Measurements from ENCODE around the gene CMIP.

CMIP gene

DNA sequence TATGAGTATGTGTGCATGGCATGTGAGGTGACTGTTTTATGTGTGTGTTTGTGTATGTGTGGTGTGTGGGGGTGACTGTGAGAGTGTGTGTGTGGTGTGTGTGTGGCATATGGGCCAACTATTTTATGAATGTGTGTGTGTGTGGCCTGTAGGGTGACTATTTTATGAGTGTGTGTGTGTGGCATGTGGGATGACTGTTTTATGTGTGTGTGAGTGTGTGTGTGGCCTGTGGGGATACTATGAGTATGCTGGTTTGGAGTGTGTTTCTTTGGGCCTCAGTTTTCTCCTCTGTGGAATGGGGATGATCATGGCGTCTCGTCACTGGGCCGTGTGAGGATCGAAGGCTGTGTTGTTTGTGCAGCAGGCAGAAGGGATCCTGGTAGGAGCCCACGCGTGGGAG lies 182.4 kb downstream of the CMIP start:
- no peak overlapping the region for H2BK12ac ChIP-seq (ENCODE audit: low read length)
- H3K14ac ChIP-seq (ENCODE audit: low read length) = no peak overlapping the region
- H3K9ac ChIP-seq (ENCODE audit: low read length) = no peak overlapping the region
- H4K12ac ChIP-seq (ENCODE audit: low read depth, low read length) = no peak overlapping the region
- no peak overlapping the region for H2AK5ac ChIP-seq (ENCODE audit: low read length)
- no peak overlapping the region for H4K91ac ChIP-seq (ENCODE audit: low read depth, low read length)
- peaks cover 2% of the 10 kb centered on the region for H3K79me2 ChIP-seq (ENCODE audit: control insufficient read depth, insufficient read depth, low read length, poor library complexity)
- WGBS (ENCODE audit: extremely low coverage, insufficient coverage, insufficient read length) = no CpG with 5 or more reads among the region's 6 CpGs
- H2BK120ac ChIP-seq (ENCODE audit: insufficient read depth, low read length, poor library complexity) = no peak overlapping the region
- H2BK5ac ChIP-seq (ENCODE audit: low read depth, low read length, poor library complexity) = no peak overlapping the region
- no peak overlapping the region for H2AFZ ChIP-seq (ENCODE audit: insufficient read depth, low read length, poor library complexity)
- peaks cover 3% of the 10 kb centered on the region for H3K79me1 ChIP-seq (ENCODE audit: low read length)
- H3K4me1 ChIP-seq (ENCODE audit: control insufficient read depth in 1 of 2, insufficient read depth in 2 of 2, low read length in 2 of 2) = peaks cover 0 to 4% of the 10 kb centered on the region in 2 experiments
- peaks cover 10 to 26% of the 10 kb centered on the region in 2 experiments for H3K36me3 ChIP-seq (ENCODE audit: control insufficient read depth in 1 of 2, insufficient read depth in 2 of 2, low read length in 2 of 2)
- H3K4me2 ChIP-seq (ENCODE audit: low read length) = no peak overlapping the region
- no peak overlapping the region for H3K27ac ChIP-seq (ENCODE audit: low read depth, low read length)
- H3K23ac ChIP-seq (ENCODE audit: low read length) = no peak overlapping the region
- no peak for DNase-seq
- H4K8ac ChIP-seq (ENCODE audit: low read depth, low read length) = no peak overlapping the region
- peak overlapping the region; percentile 48 for H3K18ac ChIP-seq (ENCODE audit: low read length)
- no peaks in the 10 kb centered on the region for H3K9me3 ChIP-seq (ENCODE audit: insufficient read depth, low read depth, low read length)
- no peak overlapping the region for H3K4ac ChIP-seq (ENCODE audit: low read depth, low read length)
- no peak overlapping the region for H3K4me3 ChIP-seq (ENCODE audit: low read depth, low read length)
- H3K27me3 ChIP-seq (ENCODE audit: insufficient read depth, low read length) = no peaks in the 10 kb centered on the region

GRCh38 chr16:81627729-81628244 lies 183.2 kb downstream of the CMIP start:
- Histone ChIP-seq H3K36me3 (ENCODE audit: control insufficient read depth in 1 of 2, insufficient read depth in 2 of 2, low read length in 2 of 2) (peaks cover 2 to 18% of the 10 kb centered on the region in 2 experiments), H2AFZ (ENCODE audit: insufficient read depth, low read length, poor library complexity) (no peak overlapping the region), H2BK5ac (ENCODE audit: low read depth, low read length, poor library complexity) (no peak overlapping the region), H4K8ac (ENCODE audit: low read depth, low read length) (no peak overlapping the region), H2AK5ac (ENCODE audit: low read length) (no peak overlapping the region), H2BK12ac (ENCODE audit: low read length) (no peak overlapping the region), H3K4me2 (ENCODE audit: low read length) (no peak overlapping the region), H3K14ac (ENCODE audit: low read length) (no peak overlapping the region), H3K18ac (ENCODE audit: low read length) (no peak overlapping the region), H3K27ac (ENCODE audit: low read depth, low read length) (no peak overlapping the region), H4K91ac (ENCODE audit: low read depth, low read length) (no peak overlapping the region), H3K9me3 (ENCODE audit: insufficient read depth, low read depth, low read length) (no peaks in the 10 kb centered on the region), H3K27me3 (ENCODE audit: insufficient read depth, low read length) (no peaks in the 10 kb centered on the region), H3K23ac (ENCODE audit: low read length) (no peak overlapping the region), H3K4me1 (ENCODE audit: control insufficient read depth in 1 of 2, insufficient read depth in 2 of 2, low read length in 2 of 2) (peaks cover 4 to 8% of the 10 kb centered on the region in 2 experiments), H4K12ac (ENCODE audit: low read depth, low read length) (no peak overlapping the region), H2BK120ac (ENCODE audit: insufficient read depth, low read length, poor library complexity) (no peak overlapping the region), H3K9ac (ENCODE audit: low read length) (no peak overlapping the region), H3K79me2 (ENCODE audit: control insufficient read depth, insufficient read depth, low read length, poor library complexity) (peaks cover 2% of the 10 kb centered on the region), H3K79me1 (ENCODE audit: low read length) (peaks cover 3% of the 10 kb centered on the region), H3K4ac (ENCODE audit: low read depth, low read length) (no peak overlapping the region), H3K4me3 (ENCODE audit: low read depth, low read length) (no peak overlapping the region)
- no peak for DNase-seq
- no CpG with 5 or more reads among the region's 12 CpGs for WGBS (ENCODE audit: extremely low coverage, insufficient coverage, insufficient read length)

- Histone ChIP-seq H3K9me3 (ENCODE audit: insufficient read depth, low read depth, low read length) (no peaks in the 10 kb centered on the region), H3K23ac (ENCODE audit: low read length) (no peak overlapping the region), H3K4me3 (ENCODE audit: low read depth, low read length) (no peak overlapping the region), H2BK5ac (ENCODE audit: low read depth, low read length, poor library complexity) (no peak overlapping the region), H3K9ac (ENCODE audit: low read length) (no peak overlapping the region), H2AFZ (ENCODE audit: insufficient read depth, low read length, poor library complexity) (no peak overlapping the region), H3K14ac (ENCODE audit: low read length) (no peak overlapping the region), H4K91ac (ENCODE audit: low read depth, low read length) (no peak overlapping the region), H2AK5ac (ENCODE audit: low read length) (no peak overlapping the region), H3K36me3 (ENCODE audit: control insufficient read depth in 1 of 2, insufficient read depth in 2 of 2, low read length in 2 of 2) (peaks cover 0 to 20% of the 10 kb centered on the region in 2 experiments), H2BK12ac (ENCODE audit: low read length) (no peak overlapping the region), H3K4me1 (ENCODE audit: control insufficient read depth in 1 of 2, insufficient read depth in 2 of 2, low read length in 2 of 2) (peaks cover 12 to 18% of the 10 kb centered on the region in 2 experiments), H3K4me2 (ENCODE audit: low read length) (no peak overlapping the region), H4K12ac (ENCODE audit: low read depth, low read length) (no peak overlapping the region), H2BK120ac (ENCODE audit: insufficient read depth, low read length, poor library complexity) (no peak overlapping the region), H3K18ac (ENCODE audit: low read length) (peak overlapping the region; percentile 66), H3K27me3 (ENCODE audit: insufficient read depth, low read length) (no peaks in the 10 kb centered on the region), H3K4ac (ENCODE audit: low read depth, low read length) (no peak overlapping the region), H3K79me2 (ENCODE audit: control insufficient read depth, insufficient read depth, low read length, poor library complexity) (peaks cover 5% of the 10 kb centered on the region), H3K27ac (ENCODE audit: low read depth, low read length) (no peak overlapping the region), H3K79me1 (ENCODE audit: low read length) (peaks cover 3% of the 10 kb centered on the region), H4K8ac (ENCODE audit: low read depth, low read length) (no peak overlapping the region)
- WGBS (ENCODE audit: extremely low coverage, insufficient coverage, insufficient read length) = no CpG with 5 or more reads among the region's 26 CpGs
- DNase-seq = peak in 1 of 2 donors; percentile 25
Measured at GRCh38 chr16:81629034-81629802, 184.6 kb downstream of the CMIP start.

DNA sequence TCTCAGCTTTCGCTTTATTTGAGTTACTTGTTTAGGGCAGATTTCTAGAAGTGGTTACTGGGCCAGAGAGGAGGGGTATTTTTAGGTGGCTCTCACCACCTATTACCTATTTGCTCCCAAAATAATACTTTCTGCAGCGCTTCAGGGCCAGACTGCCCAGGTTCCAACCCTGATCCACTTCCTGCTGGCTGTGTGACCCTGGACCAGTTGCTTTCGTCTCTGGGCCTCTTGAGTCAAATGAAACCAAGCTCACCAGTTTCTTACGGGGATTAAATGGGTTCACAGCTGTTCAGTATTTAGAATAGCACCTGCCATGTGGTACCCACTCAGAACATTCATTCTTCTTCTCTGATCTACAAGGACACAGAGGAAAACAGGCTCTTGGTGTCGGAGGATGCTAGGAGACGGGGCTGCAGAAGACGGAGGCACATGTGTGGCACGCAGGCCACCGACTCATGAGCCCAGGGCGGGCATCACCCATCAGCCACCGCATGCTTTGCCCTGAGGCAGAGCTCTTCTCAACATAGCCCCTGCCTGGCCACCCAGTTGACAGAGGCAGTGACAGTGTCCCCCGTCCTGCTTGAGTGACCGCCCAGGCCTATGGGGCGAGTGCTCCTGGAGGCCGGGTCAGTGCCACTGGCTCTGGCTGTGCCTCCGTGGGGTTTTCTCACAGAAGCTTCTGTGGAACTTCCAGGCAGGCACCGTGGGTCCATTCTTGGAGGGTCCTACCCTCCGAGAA lies 185.5 kb downstream of the CMIP start:
- Histone ChIP-seq H2BK5ac (ENCODE audit: low read depth, low read length, poor library complexity) (no peak overlapping the region), H4K12ac (ENCODE audit: low read depth, low read length) (no peak overlapping the region), H3K4ac (ENCODE audit: low read depth, low read length) (no peak overlapping the region), H2BK120ac (ENCODE audit: insufficient read depth, low read length, poor library complexity) (no peak overlapping the region), H3K4me2 (ENCODE audit: low read length) (no peak overlapping the region), H4K91ac (ENCODE audit: low read depth, low read length) (no peak overlapping the region), H3K79me2 (ENCODE audit: control insufficient read depth, insufficient read depth, low read length, poor library complexity) (peaks cover 4% of the 10 kb centered on the region), H3K79me1 (ENCODE audit: low read length) (peaks cover 1% of the 10 kb centered on the region), H3K4me3 (ENCODE audit: low read depth, low read length) (no peak overlapping the region), H3K27me3 (ENCODE audit: insufficient read depth, low read length) (no peaks in the 10 kb centered on the region), H3K14ac (ENCODE audit: low read length) (no peak overlapping the region), H3K4me1 (ENCODE audit: control insufficient read depth in 1 of 2, insufficient read depth in 2 of 2, low read length in 2 of 2) (peaks cover 12 to 17% of the 10 kb centered on the region in 2 experiments), H2AK5ac (ENCODE audit: low read length) (no peak overlapping the region), H3K23ac (ENCODE audit: low read length) (no peak overlapping the region), H3K18ac (ENCODE audit: low read length) (peak overlapping the region; percentile 9), H2BK12ac (ENCODE audit: low read length) (no peak overlapping the region), H2AFZ (ENCODE audit: insufficient read depth, low read length, poor library complexity) (no peak overlapping the region), H3K36me3 (ENCODE audit: control insufficient read depth in 1 of 2, insufficient read depth in 2 of 2, low read length in 2 of 2) (peaks cover 5 to 17% of the 10 kb centered on the region in 2 experiments), H3K27ac (ENCODE audit: low read depth, low read length) (no peak overlapping the region), H3K9me3 (ENCODE audit: insufficient read depth, low read depth, low read length) (no peaks in the 10 kb centered on the region), H4K8ac (ENCODE audit: low read depth, low read length) (no peak overlapping the region), H3K9ac (ENCODE audit: low read length) (no peak overlapping the region)
- DNase-seq = no peak
- WGBS (ENCODE audit: extremely low coverage, insufficient coverage, insufficient read length) = no CpG with 5 or more reads among the region's 18 CpGs

Measured in trophoblast cell (in vitro differentiated cells and primary cell).